Left ventricle myocardium inferior (tissue), 1 donor: ENCODE data around the gene SEMA7A. TPM values are rescaled to one million over a fixed set of nuclear protein-coding genes. Genes with fewer than 3 reads are reported as not detected.

Experiments used
- DNase-seq: peaks from one replicate; pipeline ENCODE4 v3.0.0-alpha.2; 2020
- H3K27ac ChIP-seq: fragments of 200-600 bp; replicated peaks from 2 replicates; pipeline ENCODE4 v1.8.0; 2021
- H3K27me3 ChIP-seq: fragments of 200-600 bp; 2 replicates; pipeline ENCODE4 v1.8.0; 2021; ENCODE audit warnings: low read depth
- H3K36me3 ChIP-seq: fragments of 200-600 bp; 2 replicates; pipeline ENCODE4 v1.8.0; 2021
- H3K4me1 ChIP-seq: fragments of 200-600 bp; 2 replicates; pipeline ENCODE4 v1.8.0; 2021
- H3K4me3 ChIP-seq: fragments of 200-600 bp; 2 replicates; pipeline ENCODE4 v1.8.0; 2021; ENCODE audit warnings: mild to moderate bottlenecking, moderate library complexity
- H3K9me3 ChIP-seq: fragments of 200-600 bp; replicated peaks from 2 replicates; pipeline ENCODE4 v1.8.0; 2021
- CTCF ChIP-seq: fragments of 200-600 bp; IDR thresholded peaks from 2 replicates; pipeline ENCODE4 v1.8.0; 2021; ENCODE audit warnings: antibody characterized with exemption, mild to moderate bottlenecking, borderline replicate concordance
- intact Hi-C: fragments of 100-400 bp; cut with micrococcal nuclease; formaldehyde crosslinking; loops from one replicate; pipeline ENCODE4 v1.11.0; 2022
- total RNA-seq: library from RNA; stranded (reverse); fragmentation: NEBNext Ultra II Directional; extraction: Animal tissue kit (Norgen Biotek cat#: 25700); gene quantifications from one replicate; pipeline ENCODE4 v1.2.1, GENCODE V29; 2021
- donor health status: DM: no; HTN: yes; CAD: no; lungs with severe emphysema.

SEMA7A gene
- total RNA-seq, 1 donor from 2014 or later, result 1.5 TPM

- intact Hi-C loops, result loop anchor here (10.0 kb wide), 1 partner anchor 95 kb away; no protein-coding TSS in a partner anchor
Observed at GRCh38 chr15:74389241-74390048, 44.3 kb downstream of the SEMA7A start.

GRCh38 chr15:74388363-74388951 is 45.3 kb downstream of the SEMA7A start:
- H3K36me3 ChIP-seq, result no peaks in the 10 kb centered on the region
- no peak for DNase-seq
- H3K4me3 ChIP-seq, result no peak overlapping the region
- intact Hi-C loops, result loop anchor here (10.0 kb wide), 1 partner anchor 96 kb away; no protein-coding TSS in a partner anchor
- peaks cover 28% of the 10 kb centered on the region for H3K4me1 ChIP-seq
- H3K9me3 ChIP-seq, result no peaks in the 10 kb centered on the region
- no peaks in the 10 kb centered on the region for H3K27me3 ChIP-seq
- TF ChIP-seq CTCF, result no peak
- no peak overlapping the region for H3K27ac ChIP-seq

More at GRCh38 chr15:74389241-74390048, 44.3 kb downstream of the SEMA7A start:
- Histone ChIP-seq H3K4me1 (peaks cover 23% of the 10 kb centered on the region), H3K27ac (no peak overlapping the region), H3K9me3 (no peaks in the 10 kb centered on the region), H3K36me3 (no peaks in the 10 kb centered on the region), H3K27me3 (no peaks in the 10 kb centered on the region), H3K4me3 (no peak overlapping the region)
- DNase-seq, result no peak
- no peak for TF ChIP-seq CTCF

- no peaks in the 10 kb centered on the region for H3K9me3 ChIP-seq
- DNase-seq, result no peak
- intact Hi-C loops, result loop anchor here (10.0 kb wide), 1 partner anchor 97 kb away; no protein-coding TSS in a partner anchor
- H3K27ac ChIP-seq, result no peak overlapping the region
- H3K4me1 ChIP-seq, result peaks cover 30% of the 10 kb centered on the region
- no peaks in the 10 kb centered on the region for H3K27me3 ChIP-seq
- no peak for TF ChIP-seq CTCF
- H3K36me3 ChIP-seq, result no peaks in the 10 kb centered on the region
- no peak overlapping the region for H3K4me3 ChIP-seq
Observed at GRCh38 chr15:74387621-74388362, 46.0 kb downstream of the SEMA7A start.

GRCh38 chr15:74387141-74387541 is 46.6 kb downstream of the SEMA7A start:
- intact Hi-C loops, result loop anchor here (10.0 kb wide), 1 partner anchor 98 kb away; no protein-coding TSS in a partner anchor
- H3K36me3 ChIP-seq, result no peaks in the 10 kb centered on the region
- H3K4me1 ChIP-seq, result peaks cover 37% of the 10 kb centered on the region
- H3K27ac ChIP-seq, result no peak overlapping the region
- H3K4me3 ChIP-seq, result no peak overlapping the region
- no peaks in the 10 kb centered on the region for H3K9me3 ChIP-seq
- H3K27me3 ChIP-seq, result no peaks in the 10 kb centered on the region
- no peak for TF ChIP-seq CTCF
- no peak for DNase-seq

- Histone ChIP-seq H3K27ac (no peak overlapping the region), H3K4me3 (no peak overlapping the region), H3K9me3 (no peaks in the 10 kb centered on the region), H3K36me3 (no peaks in the 10 kb centered on the region), H3K27me3 (no peaks in the 10 kb centered on the region), H3K4me1 (peaks cover 40% of the 10 kb centered on the region)
- intact Hi-C loops, result loop anchor here (10.0 kb wide), 1 partner anchor 98 kb away; no protein-coding TSS in a partner anchor
- no peak for DNase-seq
- TF ChIP-seq CTCF, result no peak
Observed at GRCh38 chr15:74386496-74387140, 47.1 kb downstream of the SEMA7A start.
